Femur (tissue), 1 donor: Measurements from ENCODE around the gene CRB2.
"Not testable (repeated sequence)": the region's sequence is repeated elsewhere in the genome, so short reads cannot be mapped to it uniquely, and the experiment has no call there.

ENCODE experiments used
- DNase-seq: peaks from one replicate; pipeline ENCODE4 v3.0.0-alpha.2; 2017

The CRB2 gene

DNA sequence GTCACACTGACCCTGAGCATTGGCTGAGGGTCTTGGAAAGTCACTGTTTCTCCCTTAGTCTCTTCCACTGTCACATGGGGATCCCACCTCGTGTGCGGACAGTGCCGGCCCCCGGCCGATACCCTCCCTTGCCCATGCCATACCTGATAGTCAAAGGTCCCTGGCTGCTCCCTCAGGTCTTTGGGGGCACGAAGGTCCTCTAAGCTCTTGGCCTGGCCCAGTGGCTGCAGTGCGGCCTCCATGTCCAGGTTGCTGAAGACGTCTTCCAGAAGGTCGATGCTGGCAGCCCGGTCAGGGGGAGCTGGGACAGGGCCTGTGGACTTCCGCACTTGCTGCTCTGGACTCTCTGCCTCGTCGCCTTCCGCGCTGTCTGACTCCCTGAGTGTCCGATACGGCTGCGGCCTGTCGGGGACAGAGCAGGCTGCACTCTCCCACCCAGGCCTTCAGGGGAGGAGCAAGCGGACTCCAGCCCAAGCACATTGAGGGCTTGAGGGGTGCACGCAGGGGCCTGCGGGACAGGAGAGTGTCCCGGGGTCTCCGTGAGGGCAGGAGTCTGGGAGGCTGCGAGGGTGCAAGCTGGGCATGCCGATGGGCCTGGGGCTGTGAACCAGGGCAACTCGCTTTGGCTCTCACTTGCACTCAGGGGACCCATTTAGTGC is 27.6 kb downstream of the CRB2 start:
- DNase-seq = no peak

DNA sequence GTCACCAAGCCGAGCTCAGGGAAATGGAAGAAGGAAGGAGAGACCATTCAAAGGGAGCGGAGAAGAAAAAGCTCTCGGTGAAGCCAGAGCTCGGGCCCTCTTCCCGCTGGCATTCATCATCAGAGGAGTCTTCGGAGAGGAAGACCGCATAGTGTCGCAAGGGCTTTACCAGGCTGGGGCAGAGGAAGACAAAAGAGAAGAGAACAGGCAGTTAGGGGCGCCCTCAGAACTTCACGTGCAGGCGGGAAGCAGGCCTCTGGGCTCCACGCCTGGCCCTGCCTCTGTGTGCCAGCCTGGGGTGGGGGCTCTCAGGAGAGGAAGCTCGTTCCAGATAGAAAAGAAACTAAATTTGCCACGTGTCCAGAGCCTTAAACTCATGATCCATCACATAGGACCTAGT is 31.7 kb downstream of the CRB2 start:
- no peak for DNase-seq

DNA sequence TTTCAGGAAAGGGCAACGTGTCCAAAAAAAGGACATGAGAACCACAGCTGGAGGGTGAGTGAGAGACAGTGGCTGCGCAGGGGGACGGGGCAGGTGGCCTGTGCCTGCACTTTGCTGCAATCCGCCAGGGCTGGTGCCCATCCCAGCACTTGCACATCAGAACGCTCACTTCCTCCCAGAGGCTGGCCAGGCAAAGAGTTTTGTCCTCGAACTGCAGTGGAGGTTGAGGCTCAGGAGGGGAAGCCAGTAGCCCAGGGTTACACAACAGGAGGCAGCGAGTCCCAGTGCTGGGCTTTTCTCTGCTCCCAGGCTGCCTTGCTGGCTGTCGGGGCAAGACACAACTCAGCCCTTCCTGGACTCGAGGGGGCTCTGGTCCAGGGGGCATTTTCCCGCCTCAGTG is 33.1 kb downstream of the CRB2 start:
- no peak for DNase-seq

DNA sequence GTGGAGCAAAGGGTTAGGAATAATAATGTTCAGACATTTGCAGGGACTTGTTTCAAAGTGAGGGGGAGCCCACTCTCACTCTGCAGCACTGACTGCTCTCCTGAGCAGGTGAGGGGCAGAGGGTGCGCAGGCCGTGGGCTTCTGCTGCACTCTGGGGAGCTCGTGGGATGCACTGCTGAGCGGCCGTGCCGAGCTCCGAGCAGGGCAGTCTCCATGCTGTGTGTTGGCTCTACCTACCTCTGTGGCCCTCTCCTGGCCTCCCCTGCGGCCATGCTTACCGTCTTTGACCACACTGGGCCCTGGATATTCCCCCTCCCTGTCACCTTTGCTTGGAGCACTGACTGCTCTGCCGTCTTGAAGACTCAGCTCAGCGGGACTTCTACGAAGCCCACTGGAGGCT is 33.7 kb downstream of the CRB2 start:
- DNase-seq = no peak

DNA sequence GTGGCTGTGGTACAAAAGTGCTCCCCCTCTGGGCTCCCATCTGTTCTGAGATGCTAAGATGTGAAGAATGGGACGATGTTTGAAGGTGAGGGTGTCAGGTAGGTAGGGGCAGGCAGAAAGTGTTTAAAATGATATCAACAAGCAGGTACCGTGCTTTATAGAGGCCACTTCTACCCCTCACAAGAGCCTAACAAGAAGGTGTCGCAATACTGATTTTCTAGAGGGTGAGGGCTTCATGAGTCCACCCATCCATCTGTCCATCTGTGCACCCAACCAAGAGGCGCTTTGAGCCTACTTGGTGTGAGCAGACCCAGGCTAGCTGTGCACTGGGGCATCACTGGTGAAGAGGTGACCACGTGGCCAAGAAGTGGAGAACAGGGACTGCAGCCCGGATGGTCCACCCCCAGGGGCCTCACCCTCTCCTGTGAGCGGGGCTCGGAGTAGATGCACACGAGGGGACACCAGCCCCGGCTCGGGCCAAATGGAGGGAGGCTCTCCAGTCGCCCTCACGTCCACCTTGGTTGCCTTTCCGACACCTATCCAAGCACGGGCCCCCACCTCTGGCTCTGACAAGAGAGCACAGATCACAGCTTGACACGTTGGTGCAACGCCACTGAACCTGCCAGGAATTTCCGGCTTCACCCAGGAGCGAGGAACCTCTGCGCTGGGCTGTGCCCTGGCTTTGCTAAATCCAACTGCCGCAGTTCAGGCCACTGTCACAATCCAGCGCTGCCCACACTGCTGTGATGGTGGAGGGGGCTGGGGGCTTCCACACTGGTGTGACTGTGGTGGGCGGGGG is 34.5 kb downstream of the CRB2 start:
- DNase-seq = no peak

DNA sequence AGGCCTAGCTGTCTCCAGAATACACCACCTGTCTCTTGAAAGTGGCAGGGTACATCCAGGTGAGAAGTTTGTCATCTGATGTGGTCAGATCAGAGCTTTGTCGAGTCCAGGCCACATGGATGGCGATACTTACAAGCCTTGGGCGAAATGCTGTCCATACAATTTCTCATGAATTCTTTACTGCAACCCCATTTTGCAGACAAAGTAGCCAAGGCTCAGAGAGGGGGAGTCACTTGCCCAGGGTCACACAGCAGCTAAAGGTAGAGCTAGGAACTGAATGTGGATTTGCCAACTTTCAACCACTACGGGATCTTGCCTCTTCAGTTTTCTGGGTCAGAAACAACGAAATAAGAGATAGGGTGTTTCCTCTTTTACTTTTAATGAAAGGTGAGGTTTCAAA is 35.2 kb downstream of the CRB2 start:
- DNase-seq = no peak

DNA sequence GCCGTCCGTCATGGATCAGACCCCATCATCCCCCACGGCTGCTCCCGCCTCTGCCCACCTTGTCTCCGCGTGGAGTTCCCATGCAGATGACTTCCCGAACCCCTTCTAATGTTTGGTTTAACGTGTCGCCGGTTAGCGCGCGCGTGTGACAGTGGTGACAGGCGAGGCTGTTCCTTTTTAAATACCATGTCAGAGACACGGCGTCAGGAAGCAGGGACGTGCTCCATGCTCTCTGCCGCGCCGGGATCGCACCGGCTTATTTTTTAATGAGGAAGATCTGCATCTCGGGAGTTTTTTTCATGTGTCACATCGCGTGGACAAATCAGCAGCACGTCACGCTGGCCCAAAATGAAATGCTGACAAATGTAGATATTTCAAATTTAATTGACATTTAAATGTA is 35.9 kb downstream of the CRB2 start:
- DNase-seq = no peak

DNA sequence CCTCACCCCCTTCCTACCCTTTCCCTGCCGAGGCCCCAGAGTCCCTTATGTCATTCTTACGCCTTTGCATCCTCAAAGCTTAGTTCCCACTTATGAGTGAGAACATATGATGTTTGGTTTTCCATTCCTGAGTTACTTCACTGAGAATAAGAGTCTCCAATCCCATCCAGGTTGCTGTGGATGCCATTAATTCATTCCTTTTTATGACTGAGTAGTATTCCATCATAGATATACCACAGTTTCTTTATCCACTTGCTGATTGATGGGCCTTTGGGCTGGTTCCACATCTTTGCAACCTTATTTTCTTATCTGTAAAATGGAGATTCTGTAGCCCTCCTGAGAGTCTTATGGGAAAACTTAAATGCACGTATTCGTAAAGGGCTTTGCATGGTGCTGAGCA is 36.8 kb downstream of the CRB2 start:
- no peak for DNase-seq

DNA sequence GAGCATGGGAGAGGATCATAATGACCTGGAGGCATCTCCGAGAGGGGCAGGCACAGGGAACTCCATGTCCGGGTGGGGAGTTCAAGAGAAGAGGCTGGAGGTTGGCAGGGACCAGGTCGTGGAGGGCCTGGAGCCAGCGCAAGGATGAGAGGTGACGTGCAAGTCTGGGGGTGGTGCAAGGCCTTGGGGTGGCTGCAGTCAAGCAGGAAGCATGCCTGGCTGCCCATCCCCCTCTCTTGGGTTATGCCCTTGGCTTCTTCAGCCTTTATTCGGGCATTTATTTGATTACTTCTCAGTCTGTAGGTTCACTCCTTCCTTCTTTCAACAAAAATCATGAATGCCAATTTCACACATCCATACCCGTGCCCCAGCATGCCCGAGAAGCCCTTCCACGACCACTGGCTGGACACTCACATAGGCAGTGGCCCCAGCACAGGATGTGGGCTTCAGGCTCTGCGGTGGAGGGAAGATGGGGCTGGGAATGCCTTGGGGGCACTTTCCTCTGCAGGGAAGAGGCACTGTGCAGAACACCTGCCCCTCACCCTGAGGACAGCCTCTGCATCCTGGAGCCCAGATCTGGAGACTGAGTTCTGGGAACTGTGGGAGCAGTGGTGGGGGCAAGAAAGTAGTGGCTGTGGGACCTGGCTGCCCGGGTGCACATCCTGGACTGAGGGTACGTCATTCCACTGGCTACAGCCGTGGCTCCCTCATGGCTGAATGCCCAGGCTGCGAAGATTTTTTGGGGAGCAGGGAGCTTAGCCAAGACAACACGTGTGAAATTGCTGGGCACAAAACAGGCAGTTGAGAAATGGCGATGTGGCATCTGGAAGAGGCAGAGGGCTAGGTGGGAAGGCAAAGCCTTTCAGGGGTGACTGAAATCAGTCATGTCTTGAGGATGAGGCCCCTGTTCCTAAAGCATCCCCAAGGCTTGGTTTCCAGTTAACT is 38.6 kb downstream of the CRB2 start:
- no peak for DNase-seq

DNA sequence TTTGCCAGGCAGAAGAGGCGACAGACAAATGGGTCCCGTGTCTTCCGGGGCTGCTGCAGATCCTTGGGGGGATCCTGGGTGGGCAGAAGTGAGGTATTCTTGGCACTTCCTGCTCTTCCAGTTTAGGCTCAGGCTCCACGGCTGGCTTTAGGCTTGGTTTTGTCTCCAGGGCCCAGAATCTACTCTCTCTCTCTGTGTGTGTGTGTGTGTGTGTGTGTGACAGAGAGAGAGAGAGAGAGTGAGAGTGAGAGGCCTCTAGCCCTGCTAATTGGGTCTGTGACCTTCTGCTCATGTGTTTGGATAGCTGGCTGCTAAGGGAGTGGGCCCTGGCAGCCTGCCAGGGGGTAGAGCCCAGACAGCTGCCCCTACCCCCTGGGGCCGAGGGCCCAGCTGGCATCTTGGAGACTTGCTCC is 39.3 kb downstream of the CRB2 start:
- peak; percentile 59 for DNase-seq

DNA sequence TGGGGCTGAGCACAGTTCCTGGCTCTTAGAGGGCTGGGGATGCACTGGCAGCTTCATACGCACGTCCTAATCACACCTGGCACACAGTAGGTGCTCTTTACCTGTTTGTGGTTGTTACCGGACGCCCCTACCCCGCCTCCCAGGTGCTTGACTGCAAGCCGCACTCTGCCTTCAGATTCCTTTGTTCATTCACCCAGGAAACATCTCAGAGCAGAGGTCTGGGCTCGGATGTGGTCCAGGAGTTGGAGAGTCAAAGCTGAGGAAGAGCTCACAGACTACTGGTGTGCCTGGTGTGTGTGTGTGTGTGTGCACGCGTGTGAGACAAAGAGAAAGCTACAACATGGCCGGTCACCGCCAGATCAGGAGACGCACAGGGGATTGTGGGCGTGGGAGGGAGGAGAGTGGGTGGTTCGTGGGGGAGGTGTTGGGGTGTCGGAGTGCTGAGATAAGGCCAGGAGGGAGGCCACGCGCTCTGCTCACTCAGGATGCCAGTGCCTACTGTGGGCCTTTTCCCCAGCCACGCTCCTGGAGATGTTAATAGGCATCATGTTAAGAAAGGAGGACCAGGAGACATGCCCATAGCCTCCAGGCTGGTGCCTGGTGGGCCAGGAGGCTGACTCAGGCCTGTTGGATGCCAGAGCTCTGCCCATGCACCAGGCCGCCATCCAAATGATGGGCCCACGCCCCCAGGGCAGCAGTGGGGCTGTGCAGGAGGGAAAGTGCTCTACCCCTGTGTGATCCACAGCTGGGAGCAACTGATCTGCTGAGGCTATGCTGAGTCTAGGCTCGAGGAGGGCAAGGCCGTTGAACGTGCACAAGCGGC is 39.9 kb downstream of the CRB2 start:
- DNase-seq = no peak

DNA sequence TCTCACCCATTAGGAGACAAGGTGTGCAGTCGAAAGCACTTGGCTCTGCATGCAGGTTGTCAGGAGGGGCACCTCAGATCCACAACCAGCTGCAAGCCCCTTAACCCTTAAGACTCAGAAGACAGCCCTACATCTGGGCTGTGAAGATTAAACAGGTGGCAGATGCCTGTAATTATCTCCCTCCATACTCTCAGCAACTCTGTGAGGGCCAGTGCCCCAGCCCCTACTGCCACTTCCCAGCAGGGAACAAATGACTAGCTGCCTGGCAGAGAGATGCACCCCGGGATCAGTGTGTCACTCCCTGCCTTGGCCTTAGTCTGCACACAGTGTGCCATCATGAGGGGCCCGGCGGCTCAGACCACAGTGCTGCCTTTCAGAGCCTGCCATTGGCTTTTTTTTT is 42.0 kb downstream of the CRB2 start:
- DNase-seq = no peak

DNA sequence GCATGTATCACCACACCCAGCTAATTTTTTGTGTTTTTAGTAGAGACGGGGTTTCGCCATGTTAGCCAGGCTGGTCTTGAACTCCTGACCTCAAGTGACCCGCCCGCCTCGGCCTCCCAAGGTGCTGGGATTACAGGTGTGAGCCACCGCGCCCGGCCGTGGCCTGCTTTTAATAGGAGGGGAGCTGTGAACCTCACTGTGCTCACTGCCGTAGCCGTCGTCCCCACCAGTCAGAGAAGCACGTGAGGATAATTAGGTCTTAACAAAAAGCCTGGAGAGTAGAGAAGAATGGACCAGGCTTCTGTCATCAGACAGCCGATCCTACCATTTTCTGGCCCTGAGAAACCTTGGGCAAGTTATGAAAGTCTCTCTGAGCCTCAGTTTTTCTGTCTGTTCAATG is 42.9 kb downstream of the CRB2 start:
- not testable (repeated sequence) for DNase-seq

DNA sequence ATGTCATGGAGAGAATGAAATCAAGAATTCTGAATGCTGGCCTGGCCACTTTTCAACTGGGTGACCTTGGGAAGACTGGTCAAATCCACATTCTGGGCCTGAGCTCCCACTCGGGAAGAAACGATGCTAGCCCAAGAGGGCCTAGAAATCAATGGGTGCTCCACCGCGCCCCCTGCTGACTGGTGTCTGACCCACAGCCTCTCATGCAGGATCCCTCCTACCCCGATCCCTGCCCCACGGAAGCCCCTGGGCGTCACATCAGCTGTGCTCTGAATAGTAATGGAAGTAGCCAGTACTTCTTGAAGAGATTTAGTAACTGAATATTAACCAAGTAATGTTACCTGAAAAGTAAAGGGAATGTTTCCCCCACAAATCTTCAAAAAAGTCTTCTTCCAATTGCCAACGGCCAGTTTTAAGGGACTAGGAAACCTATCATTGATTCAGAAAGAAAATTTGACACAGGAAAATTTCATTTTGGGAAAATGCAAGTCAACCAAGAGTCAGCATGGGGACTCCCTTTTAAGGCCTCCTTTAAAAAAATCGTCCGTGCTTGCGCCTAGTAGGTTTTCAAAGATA is 43.9 kb downstream of the CRB2 start:
- DNase-seq = no peak

DNA sequence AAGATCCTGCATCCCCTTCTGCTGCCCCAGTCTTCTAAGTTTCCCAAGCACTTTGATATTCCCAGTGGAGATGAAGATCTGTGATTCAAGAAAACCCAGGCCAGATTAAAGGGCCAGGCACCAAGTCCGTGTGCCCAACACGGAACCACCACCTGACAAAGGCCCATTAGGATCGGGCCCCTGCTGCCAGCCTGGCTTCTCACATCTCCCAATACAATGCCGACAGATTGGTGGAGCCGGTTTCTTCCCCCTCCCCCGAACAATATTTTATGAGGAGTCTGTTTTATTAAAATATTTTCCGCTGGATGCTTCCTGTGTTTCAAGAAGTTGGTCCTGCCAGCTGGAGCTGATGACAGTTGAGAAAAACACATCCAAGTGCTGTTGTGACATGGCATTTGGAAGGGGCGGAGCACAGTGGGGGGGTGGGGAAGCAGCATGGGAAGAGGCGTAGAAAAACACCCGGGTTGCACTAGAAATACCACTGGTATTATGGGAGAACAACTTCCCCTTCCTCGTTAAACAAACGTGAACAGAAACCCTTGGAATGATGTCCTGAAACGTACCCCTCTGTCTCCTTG is 45.0 kb downstream of the CRB2 start:
- DNase-seq = no peak

DNA sequence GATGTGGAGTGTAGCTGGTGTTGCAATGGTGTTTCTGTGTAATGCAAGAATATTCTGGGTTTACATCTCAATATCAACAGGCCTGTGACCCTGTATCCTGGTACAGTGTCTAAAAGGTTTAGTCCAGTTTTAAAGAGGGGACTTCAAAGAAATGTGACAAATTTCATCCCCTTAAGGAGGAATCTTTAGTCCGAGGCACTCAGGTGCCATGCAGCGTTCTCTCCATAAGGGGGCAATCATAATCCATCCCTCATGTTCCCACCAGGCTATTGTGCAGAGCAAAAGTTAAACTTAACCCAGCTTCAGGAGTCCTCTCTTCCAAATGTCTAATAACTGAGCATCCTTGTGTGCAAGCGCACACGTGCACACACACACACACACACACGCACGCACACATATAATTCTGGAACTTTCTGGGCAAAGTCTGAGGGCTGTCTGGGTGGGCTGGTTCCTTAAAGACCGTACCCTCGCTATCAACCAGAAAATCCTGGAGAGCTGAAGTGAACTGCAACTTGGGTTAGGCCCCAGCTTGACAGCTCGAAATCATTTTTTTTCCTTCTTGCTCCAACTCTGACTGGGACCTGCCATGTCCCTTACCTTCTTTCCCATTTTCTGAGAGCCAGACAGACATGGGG is 46.0 kb downstream of the CRB2 start:
- DNase-seq = peak; percentile 55

DNA sequence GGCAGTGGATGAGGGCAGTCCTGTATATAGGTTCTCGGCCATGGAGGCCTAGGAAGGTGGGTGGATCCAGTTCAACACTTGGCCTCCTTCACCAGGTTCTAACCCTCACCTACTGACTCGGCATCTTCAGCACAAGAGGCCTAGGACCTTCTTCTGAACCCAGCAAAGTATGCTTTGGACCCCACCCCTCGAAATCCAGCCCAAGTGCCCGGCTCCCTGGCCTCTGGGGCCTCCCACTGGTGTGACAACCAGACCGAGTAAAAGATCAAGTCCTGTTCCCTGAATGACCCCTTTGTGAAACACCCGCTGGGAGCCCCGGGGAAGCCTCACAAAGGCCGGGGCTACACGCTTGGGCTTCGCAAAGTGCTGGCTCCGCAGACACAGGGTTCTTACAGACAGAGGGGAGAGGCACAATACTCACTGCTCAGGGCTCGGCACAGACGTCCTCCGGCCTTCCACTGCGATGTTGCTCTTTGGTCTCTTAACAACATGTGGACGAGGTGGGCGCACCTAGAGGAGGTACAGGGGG is 47.0 kb downstream of the CRB2 start:
- DNase-seq = no peak

DNA sequence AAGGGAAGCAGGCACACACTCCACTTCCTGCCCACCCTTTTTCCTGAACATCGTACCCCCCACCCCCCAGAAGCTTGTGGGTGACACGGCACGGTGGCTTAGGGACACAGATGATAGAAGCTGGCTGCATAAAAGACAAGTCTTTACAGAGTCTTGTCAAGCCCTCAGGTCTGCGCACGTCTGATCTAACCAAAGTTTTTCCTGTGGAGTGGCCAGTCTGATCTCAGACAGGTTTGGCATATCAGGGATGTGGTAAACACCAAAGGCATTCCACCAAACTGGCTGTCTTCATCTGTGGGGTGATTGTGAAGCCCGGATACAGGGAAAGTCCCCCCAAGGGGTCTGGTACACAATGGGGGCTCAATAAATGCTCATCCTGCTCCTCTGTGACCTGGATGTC is 50.0 kb downstream of the CRB2 start:
- no peak for DNase-seq

DNA sequence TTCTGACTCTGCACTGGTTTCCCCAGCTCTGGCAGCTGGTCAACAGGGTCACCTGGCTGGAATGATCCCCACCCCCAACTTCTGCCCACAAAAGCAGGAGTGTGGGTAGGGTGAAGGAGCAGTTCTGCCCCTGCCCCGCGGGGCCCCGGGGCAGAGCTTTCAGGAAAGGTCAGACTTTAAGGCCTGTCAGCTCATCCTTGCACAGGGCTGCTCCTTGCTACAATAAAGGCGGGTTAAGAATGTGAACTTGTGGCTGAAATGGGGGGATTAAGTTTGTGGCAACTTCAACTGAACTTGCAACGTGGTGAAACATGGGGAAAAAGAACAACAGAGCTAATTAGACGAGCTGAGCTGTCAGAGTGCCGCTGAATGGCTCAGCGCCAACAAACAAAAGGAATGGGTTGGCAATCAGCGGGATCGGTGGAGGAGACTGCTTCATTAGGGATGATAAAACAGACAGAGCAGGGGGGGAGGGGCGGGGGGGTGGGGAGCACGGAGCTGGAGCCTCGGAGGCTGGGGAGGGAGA is 50.8 kb downstream of the CRB2 start:
- DNase-seq = no peak

DNA sequence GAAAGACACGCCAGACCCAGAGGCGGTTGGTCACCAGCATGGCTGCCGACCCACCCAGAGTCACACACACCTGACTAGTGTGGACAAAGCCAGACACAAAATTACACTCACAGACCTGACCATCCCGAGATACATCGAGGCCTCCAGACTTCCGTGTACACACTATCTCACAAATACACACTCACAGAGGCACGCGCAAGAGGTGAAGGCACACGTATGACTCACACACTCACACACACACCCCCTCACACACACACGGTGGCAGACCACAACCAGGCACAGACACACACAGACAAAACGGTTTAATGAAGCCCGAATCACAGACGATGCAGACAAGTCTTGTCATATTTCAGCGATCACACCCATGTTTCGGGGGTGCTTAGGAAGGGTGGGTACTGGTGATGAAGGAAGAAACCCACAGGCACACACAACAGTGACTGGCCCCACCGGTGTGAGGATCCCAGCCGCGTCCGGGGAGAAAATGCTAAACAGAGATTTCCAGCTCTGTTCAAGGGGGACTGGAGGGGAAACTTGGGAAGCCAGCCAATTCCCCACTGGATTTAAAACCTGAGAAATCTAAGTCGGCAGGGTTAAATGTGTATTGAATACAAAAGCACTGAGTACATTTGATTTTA is 51.3 kb downstream of the CRB2 start:
- DNase-seq = no peak
